Measurements from ENCODE around the gene NEK11.

The NEK11 gene

GRCh38 chr3:131361464-131362421, 335.1 kb downstream of the NEK11 start:
- no peak overlapping the region for H3K4me2 ChIP-seq (ENCODE audit: low read length)
- no peak overlapping the region for H3K9ac ChIP-seq (ENCODE audit: low read length)

GRCh38 chr3:131363275-131363674, 336.6 kb downstream of the NEK11 start:
- no peaks in the 10 kb centered on the region for H3K27me3 ChIP-seq (ENCODE audit: insufficient read depth, low read length)
- no peak overlapping the region for H3K4me2 ChIP-seq (ENCODE audit: low read length)
- H3K4me1 ChIP-seq (ENCODE audit: insufficient read depth, low read length, severe bottlenecking) = no peaks in the 10 kb centered on the region
- no peaks in the 10 kb centered on the region for H3F3A ChIP-seq (ENCODE audit: insufficient read depth, low read length)
- H4K20me1 ChIP-seq (ENCODE audit: insufficient read depth, low read length) = no peaks in the 10 kb centered on the region
- H3K79me2 ChIP-seq (ENCODE audit: insufficient read depth, low read length) = no peaks in the 10 kb centered on the region
- H3K27ac ChIP-seq (ENCODE audit: low read depth, low read length, poor library complexity, severe bottlenecking) = no peak overlapping the region
- no peak overlapping the region for H2AFZ ChIP-seq (ENCODE audit: low read length)
- H3K4me3 ChIP-seq (ENCODE audit: low read depth, low read length, poor library complexity, severe bottlenecking) = no peak overlapping the region
- no peaks in the 10 kb centered on the region for H3K9me3 ChIP-seq (ENCODE audit: low read length)
- no peaks in the 10 kb centered on the region for H3K9me2 ChIP-seq (ENCODE audit: low read depth, low read length)
- no peak for TF ChIP-seq EZH2 (IDR thresholded peaks at IDR 0.05; ENCODE audit: borderline replicate concordance, low read length)
- TF ChIP-seq, protein P1, sequence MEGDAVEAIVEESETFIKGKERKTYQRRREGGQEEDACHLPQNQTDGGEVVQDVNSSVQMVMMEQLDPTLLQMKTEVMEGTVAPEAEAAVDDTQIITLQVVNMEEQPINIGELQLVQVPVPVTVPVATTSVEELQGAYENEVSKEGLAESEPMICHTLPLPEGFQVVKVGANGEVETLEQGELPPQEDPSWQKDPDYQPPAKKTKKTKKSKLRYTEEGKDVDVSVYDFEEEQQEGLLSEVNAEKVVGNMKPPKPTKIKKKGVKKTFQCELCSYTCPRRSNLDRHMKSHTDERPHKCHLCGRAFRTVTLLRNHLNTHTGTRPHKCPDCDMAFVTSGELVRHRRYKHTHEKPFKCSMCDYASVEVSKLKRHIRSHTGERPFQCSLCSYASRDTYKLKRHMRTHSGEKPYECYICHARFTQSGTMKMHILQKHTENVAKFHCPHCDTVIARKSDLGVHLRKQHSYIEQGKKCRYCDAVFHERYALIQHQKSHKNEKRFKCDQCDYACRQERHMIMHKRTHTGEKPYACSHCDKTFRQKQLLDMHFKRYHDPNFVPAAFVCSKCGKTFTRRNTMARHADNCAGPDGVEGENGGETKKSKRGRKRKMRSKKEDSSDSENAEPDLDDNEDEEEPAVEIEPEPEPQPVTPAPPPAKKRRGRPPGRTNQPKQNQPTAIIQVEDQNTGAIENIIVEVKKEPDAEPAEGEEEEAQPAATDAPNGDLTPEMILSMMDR (IDR thresholded peaks at IDR 0.05; ENCODE audit: low read length) = no peak
- H3K9ac ChIP-seq (ENCODE audit: low read length) = no peak overlapping the region
- no peaks in the 10 kb centered on the region for H3K36me3 ChIP-seq (ENCODE audit: insufficient read depth, low read length)

More at GRCh38 chr3:131361464-131362421, 335.1 kb downstream of the NEK11 start:
- H3K4me3 ChIP-seq (ENCODE audit: low read depth, low read length, poor library complexity, severe bottlenecking) = no peak overlapping the region
- no peak overlapping the region for H2AFZ ChIP-seq (ENCODE audit: low read length)
- H4K20me1 ChIP-seq (ENCODE audit: insufficient read depth, low read length) = no peaks in the 10 kb centered on the region
- H3K9me3 ChIP-seq (ENCODE audit: low read length) = no peaks in the 10 kb centered on the region
- no peaks in the 10 kb centered on the region for H3F3A ChIP-seq (ENCODE audit: insufficient read depth, low read length)
- no peaks in the 10 kb centered on the region for H3K27me3 ChIP-seq (ENCODE audit: insufficient read depth, low read length)
- no peaks in the 10 kb centered on the region for H3K4me1 ChIP-seq (ENCODE audit: insufficient read depth, low read length, severe bottlenecking)
- TF ChIP-seq, protein P1 (IDR thresholded peaks at IDR 0.05; ENCODE audit: low read length) = no peak
- TF ChIP-seq EZH2 (IDR thresholded peaks at IDR 0.05; ENCODE audit: borderline replicate concordance, low read length) = no peak
- no peaks in the 10 kb centered on the region for H3K9me2 ChIP-seq (ENCODE audit: low read depth, low read length)
- H3K27ac ChIP-seq (ENCODE audit: low read depth, low read length, poor library complexity, severe bottlenecking) = no peak overlapping the region
- no peaks in the 10 kb centered on the region for H3K36me3 ChIP-seq (ENCODE audit: insufficient read depth, low read length)
- H3K79me2 ChIP-seq (ENCODE audit: insufficient read depth, low read length) = no peaks in the 10 kb centered on the region

- Histone ChIP-seq H3K4me3 (ENCODE audit: low read depth, low read length, poor library complexity, severe bottlenecking) (no peak overlapping the region), H3K9me3 (ENCODE audit: low read length) (no peaks in the 10 kb centered on the region), H3K4me1 (ENCODE audit: insufficient read depth, low read length, severe bottlenecking) (no peaks in the 10 kb centered on the region), H3K27ac (ENCODE audit: low read depth, low read length, poor library complexity, severe bottlenecking) (no peak overlapping the region), H2AFZ (ENCODE audit: low read length) (no peak overlapping the region), H3K27me3 (ENCODE audit: insufficient read depth, low read length) (no peaks in the 10 kb centered on the region), H3F3A (ENCODE audit: insufficient read depth, low read length) (no peaks in the 10 kb centered on the region), H3K4me2 (ENCODE audit: low read length) (no peak overlapping the region), H3K36me3 (ENCODE audit: insufficient read depth, low read length) (no peaks in the 10 kb centered on the region), H3K79me2 (ENCODE audit: insufficient read depth, low read length) (no peaks in the 10 kb centered on the region), H4K20me1 (ENCODE audit: insufficient read depth, low read length) (no peaks in the 10 kb centered on the region), H3K9me2 (ENCODE audit: low read depth, low read length) (no peaks in the 10 kb centered on the region), H3K9ac (ENCODE audit: low read length) (no peak overlapping the region)
- TF ChIP-seq, protein P1 (IDR thresholded peaks at IDR 0.05; ENCODE audit: low read length) = no peak
These were observed 344.4 kb downstream of the NEK11 start for GRCh38 chr3:131370935-131371687.

Data from OCI-LY1 (cell line).